Stimulated activated CD4-positive, alpha-beta T cell treated with anti-CD3 and anti-CD28 coated beads, Interleukin-12 subunit alpha, Interleukin-12 subunit beta, amount 100 ng/mL, for 24 hours (primary cell): Measurements from ENCODE around the gene BCL10.

Experiments
- DNase-seq, 2 experiments: peaks; one replicate each; pipeline ENCODE4 v3.0.0-alpha.2; 2020; ENCODE audit warnings: low read depth in 2 of 2

Gene BCL10

DNA sequence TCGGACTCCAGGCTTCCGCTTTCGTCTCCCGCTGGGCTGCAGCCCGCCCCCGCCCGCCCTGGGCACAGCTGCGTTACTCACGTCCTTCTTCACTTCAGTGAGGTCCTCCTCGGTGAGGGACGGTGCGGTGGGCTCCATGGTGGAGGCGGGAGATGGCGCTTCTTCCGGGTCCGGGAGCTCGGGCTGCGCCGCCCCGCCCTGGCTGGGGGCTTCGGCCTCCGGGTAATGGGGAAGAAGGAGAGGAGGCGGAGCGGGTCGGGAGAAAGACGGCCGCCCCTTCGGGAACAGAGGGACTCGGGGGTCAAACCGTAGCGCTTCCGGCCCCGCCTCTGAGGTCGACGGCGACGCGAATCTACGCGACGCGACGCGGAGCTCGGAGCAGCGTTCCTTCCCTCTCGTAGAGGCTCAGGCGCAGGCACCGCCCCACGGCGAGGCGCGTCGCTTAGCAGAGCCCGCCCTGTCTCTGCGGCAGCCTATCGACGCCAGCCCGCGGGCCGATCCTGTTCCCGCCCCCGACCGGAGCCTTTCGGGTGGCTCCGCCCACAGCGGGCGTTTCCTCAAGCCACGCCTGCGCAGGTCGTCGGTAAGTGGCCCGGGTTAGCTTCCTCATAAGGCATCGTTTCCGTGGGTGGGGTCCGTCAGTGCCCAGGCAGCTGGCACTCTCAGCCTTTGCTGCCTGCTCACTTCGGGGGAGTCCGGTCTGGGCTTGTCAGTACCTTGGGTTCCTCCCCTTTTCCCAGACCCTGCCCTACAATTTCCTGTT, at the start of gene BCL10:
BCL10 (minus strand) TSS at position 418 of the 763 bp plus-strand sequence; CDS start at position 138, 280 bp downstream.
- DNase-seq, result peak; percentile 94

GRCh38 chr1:85325920-85326319, 49.5 kb upstream of the BCL10 start:
- no peak for DNase-seq

- no peak for DNase-seq
Observed at GRCh38 chr1:85323770-85324169, 47.3 kb upstream of the BCL10 start.

GRCh38 chr1:85322655-85323054, 46.2 kb upstream of the BCL10 start:
- DNase-seq, result no peak

DNA sequence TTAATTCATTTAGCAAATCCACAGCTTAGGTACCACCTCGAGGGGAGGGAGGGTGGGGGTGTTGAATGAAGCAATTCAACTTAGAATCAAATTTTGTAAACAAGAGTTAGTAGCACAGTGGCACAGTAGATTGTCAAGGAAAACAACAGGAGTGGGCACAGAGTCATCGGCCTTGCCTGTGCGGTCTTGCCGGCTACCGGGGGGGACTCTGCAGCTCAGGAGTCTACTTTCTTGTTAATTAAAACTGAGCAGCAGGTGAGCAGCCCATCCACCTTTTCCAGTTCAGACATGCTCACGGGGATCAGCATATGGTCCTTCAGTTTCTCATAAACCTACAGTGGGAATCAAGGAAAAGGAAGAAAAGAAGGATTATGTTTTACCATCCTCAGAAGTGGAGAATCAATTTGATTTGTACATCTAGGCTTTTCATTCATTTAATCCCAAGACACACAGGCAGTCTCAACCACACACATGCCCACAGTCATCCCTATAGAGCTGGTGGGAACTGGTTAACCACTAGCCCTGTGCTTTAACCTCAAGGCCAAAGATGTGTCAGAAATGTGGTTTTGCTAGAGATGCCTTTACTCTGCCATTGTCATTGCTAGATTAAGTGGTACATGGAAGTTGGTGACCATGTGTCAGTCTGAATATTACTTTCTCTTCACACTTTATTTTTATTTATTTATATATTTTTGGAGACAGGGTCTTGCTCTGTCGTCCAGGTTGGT, 45.0 kb upstream of the BCL10 start:
- peak in 1 of 2 experiments; percentile 17 for DNase-seq

GRCh38 chr1:85320371-85321131, 44.1 kb upstream of the BCL10 start:
- no peak for DNase-seq

- DNase-seq, result no peak
Observed at GRCh38 chr1:85319931-85320330, 43.5 kb upstream of the BCL10 start.

DNA sequence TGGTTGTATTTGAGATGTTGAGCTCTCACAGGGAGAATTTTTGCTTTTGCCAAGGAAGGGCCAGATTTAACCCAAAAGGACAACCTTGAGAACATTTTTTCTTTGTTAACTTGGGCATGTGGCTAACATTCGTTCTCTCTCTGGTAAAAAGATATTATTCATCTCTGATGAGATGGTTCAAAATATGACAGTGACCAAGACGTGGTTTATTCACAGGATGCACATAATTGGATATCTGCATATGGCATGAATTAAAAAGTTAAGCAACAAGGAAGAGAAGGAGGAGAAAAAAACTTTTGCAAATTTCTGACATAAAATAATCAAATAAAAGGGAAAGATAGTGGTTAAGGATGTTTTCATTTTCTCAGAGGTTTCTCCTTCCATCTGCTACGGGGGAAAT, 43.1 kb upstream of the BCL10 start:
- DNase-seq, result no peak

- DNase-seq, result no peak
Observed at GRCh38 chr1:85318217-85318616, 41.8 kb upstream of the BCL10 start.

DNA sequence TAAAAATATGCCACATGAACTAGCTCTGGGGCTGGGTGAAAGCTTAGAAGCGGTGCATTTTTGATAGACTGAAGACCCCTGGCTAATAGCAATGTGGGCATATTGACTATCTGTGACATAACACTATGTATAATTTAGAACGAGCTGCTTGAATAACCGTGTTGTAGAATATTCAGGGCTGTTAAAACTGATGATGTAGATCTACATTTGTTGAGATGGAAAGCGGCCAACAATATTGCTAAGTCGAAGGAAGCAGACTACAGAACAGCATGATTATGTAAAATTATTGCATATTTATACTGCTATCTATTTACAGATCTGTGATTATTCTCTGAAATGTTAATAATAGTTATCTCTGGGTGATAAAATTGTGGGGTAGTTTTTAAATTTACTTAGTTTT, 41.1 kb upstream of the BCL10 start:
- DNase-seq, result no peak

DNA sequence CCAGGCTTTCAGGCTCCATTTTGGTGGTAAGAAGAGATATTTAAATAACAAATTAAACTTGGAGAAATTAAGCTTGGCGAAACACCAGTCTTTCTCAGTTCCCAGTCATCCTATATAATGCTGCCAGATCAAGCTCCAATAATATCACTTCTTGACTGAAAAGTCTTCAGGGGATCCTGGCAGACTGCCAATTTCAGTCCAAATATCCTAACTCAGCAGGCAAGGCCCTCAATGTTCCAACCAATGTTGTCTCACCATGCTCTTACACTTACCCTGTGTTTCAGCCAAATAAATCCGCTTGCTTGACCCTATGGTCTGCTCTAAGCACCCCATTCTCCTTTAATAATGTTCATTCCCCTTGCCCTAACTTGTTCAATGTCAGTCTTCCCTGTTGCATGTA, 39.9 kb upstream of the BCL10 start:
- no peak for DNase-seq

- no peak for DNase-seq
Observed at GRCh38 chr1:85315789-85316188, 39.4 kb upstream of the BCL10 start.

GRCh38 chr1:85314726-85315125, 38.3 kb upstream of the BCL10 start:
- DNase-seq, result no peak

- DNase-seq, result no peak
Observed at GRCh38 chr1:85313888-85314696, 37.7 kb upstream of the BCL10 start.

DNA sequence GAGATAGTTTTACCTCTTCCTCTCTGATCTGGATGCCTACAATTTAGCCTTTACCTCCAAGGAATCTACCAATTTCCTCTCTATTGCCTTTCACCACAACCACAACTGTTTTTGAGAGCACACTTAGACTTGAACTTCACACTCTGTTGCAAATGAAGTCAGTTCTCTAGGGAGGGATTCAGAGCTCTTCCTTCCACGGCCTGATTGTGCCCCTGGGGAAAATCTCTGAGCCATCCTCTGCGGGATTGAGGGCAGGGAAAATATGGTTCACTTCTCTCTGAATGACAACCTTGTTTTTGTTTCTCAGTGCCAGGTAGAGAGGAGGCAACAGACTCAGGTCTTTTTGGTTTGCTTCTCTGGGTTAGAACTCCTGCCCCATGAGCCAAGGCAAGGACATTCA, 35.4 kb upstream of the BCL10 start:
- DNase-seq, result no peak

DNA sequence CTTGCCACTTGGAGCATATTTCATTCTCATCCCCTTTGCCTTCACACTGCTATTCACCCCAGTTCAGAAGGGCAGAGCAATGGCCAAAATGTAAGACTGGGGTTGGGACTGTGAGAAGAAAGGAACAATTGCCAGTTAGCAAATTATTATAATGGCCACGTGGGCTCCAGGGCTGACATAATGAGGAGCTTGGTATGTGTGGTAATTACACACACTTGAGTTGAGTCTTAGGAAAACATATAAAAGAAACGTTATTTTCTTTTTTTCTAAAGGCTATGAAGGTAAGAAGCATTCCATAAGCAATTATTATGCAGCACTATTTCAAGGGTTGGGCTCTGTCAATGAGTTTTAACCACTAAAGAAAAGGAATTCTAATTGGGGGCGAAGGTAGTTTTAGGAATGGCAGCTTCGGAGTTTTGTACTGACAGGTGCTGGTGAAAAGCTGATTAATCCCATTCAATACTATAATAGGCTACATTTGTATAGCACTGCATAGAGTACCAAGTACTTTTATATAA, 32.5 kb upstream of the BCL10 start:
- no peak for DNase-seq

DNA sequence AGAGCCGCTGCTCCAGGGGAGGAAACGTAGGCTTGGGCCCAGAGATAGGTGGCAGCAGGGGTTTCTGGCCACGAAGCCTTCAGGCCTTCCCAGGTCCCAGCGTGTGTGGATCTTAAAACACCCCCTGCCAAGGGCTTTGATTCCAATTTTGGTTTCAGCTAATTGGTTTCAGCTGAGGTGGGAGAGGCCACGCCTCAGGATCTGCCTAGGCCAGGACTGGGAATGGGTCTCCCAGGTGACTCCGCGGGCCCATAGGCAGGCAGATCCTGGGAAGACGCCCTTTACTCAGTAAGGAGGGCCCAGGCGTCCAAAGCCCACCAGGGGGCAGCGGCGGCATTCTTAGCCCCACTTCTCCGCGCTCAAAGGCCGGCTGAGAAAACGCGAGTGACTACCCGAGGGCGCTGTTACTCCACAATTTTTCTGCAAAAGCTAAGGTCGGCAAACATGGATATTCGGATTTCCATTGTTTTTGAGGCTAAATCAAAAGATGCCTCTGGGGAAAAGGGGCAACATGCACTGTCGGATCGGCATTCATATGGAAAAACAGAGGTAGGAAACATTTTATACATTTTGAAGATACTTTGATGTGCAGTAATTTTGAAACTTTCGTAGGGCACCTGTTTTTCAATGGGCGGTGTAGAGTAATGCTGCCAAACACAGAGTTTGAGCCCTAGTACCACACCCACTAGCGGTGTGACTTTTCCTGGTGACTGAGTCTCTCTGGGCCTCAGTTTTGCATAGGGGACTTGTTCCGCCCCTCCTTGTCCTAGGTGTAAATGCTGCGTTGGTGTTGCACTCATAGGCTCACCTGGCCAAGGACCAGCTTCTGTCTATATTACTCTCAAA, 31.8 kb upstream of the BCL10 start:
- peak; percentile 39 to 60 for DNase-seq

- no peak for DNase-seq
Observed at GRCh38 chr1:85306236-85306635, 29.8 kb upstream of the BCL10 start.

- DNase-seq, result no peak
Observed at GRCh38 chr1:85303440-85304162, 27.2 kb upstream of the BCL10 start.

GRCh38 chr1:85300140-85300539, 23.7 kb upstream of the BCL10 start:
- no peak for DNase-seq
